SK-N-SH (cell line): Measurements from ENCODE around the gene RAX.

Experiments
- FOSL2 ChIP-seq: IDR thresholded peaks from 2 replicates; pipeline ENCODE4 v1.4.0; 2012; ENCODE audit warnings: low read depth, mild to moderate bottlenecking, moderate library complexity, borderline replicate concordance
- MXI1 ChIP-seq: IDR thresholded peaks from 2 replicates; pipeline ENCODE4 v1.6.1; 2012; ENCODE audit warnings: mild to moderate bottlenecking, low read depth, low read length, improper control_type of control experiment
- POLR2AphosphoS5 ChIP-seq: IDR thresholded peaks from 2 replicates; pipeline ENCODE4 v1.6.1; 2012; ENCODE audit warnings: low read depth, low read length
- RAD21 ChIP-seq: IDR thresholded peaks from 2 replicates; pipeline ENCODE4 v1.6.1; 2012; ENCODE audit warnings: mild to moderate bottlenecking, low read length
- SMC3 ChIP-seq: IDR thresholded peaks from 2 replicates; pipeline ENCODE4 v1.6.1; 2012; ENCODE audit warnings: low read depth, low read length, improper control_type of control experiment
- TAF1 ChIP-seq: IDR thresholded peaks from 2 replicates; pipeline ENCODE4 v1.6.1; 2012; ENCODE audit warnings: low read depth, mild to moderate bottlenecking, low read length, moderate library complexity, borderline replicate concordance
- TCF12 ChIP-seq: IDR thresholded peaks from 2 replicates; pipeline ENCODE4 v1.4.0; 2012
- TF ChIP-seq, protein P1 (sequence below): fragments of 200-600 bp; sonication (generic); IDR thresholded peaks from 2 replicates; pipeline ENCODE4 v1.6.1; 2017; ENCODE audit warnings: antibody characterized with exemption, mild to moderate bottlenecking, moderate library complexity
- TF ChIP-seq, protein P2 (sequence below): IDR thresholded peaks from 2 replicates; pipeline ENCODE4 v1.4.0; 2012; ENCODE audit warnings: low read depth

GRCh38 chr18:59267503-59268126 lies 5.6 kb downstream of the RAX start:
- TF ChIP-seq POLR2AphosphoS5 (no peak), RAD21 (no peak), TAF1 (no peak), TCF12 (no peak), SMC3 (no peak), MXI1 (no peak), FOSL2 (no peak)
- TF ChIP-seq, protein P1, sequence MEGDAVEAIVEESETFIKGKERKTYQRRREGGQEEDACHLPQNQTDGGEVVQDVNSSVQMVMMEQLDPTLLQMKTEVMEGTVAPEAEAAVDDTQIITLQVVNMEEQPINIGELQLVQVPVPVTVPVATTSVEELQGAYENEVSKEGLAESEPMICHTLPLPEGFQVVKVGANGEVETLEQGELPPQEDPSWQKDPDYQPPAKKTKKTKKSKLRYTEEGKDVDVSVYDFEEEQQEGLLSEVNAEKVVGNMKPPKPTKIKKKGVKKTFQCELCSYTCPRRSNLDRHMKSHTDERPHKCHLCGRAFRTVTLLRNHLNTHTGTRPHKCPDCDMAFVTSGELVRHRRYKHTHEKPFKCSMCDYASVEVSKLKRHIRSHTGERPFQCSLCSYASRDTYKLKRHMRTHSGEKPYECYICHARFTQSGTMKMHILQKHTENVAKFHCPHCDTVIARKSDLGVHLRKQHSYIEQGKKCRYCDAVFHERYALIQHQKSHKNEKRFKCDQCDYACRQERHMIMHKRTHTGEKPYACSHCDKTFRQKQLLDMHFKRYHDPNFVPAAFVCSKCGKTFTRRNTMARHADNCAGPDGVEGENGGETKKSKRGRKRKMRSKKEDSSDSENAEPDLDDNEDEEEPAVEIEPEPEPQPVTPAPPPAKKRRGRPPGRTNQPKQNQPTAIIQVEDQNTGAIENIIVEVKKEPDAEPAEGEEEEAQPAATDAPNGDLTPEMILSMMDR = no peak
- TF ChIP-seq, protein P2, sequence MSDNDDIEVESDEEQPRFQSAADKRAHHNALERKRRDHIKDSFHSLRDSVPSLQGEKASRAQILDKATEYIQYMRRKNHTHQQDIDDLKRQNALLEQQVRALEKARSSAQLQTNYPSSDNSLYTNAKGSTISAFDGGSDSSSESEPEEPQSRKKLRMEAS = no peak
